ENCODE results near the gene RBPJ. TPM values are rescaled to one million over a fixed set of nuclear protein-coding genes. Genes with fewer than 3 reads are reported as not detected.

RBPJ gene
- total RNA-seq, 1 donor from 2014 or later, result 77.2 TPM

DNA sequence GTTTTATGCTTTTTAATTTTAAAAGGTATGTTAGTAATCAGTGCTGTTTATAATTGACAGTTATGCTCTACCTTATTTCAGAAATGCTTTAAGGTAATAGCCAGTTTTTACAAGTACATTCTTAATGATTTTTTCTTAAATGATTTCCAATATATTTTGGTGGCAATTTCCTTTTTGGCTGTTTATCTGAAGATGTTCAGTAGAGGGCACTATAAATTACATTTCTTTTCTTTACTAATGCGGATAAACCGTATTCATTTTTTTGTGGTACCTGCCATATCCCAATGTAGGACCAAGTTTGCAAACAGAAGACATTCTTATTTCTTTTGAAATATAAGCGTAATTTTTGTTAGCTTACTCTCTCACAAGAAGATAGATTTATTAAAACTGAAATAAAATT, 104.0 kb downstream of the RBPJ start:
- H3K9ac ChIP-seq (ENCODE audit: low read depth in 1 of 3, low read length in 3 of 3), result no peak overlapping the region
- no peaks in the 10 kb centered on the region for H3K9me3 ChIP-seq (ENCODE audit: control insufficient read depth in 3 of 3, low read length in 3 of 3)
- H3K4me1 ChIP-seq (ENCODE audit: control insufficient read depth in 3 of 3, insufficient read depth in 3 of 3, low read length in 3 of 3), result peaks cover 7 to 14% (median 7%) of the 10 kb centered on the region in 3 donors
- no peak overlapping the region for H3K27ac ChIP-seq (ENCODE audit: low read depth, low read length)
- H3K36me3 ChIP-seq (ENCODE audit: control insufficient read depth in 3 of 3, insufficient read depth in 3 of 3, low read length in 3 of 3), result peaks cover 4 to 14% (median 6%) of the 10 kb centered on the region in 3 donors
- H3K4me3 ChIP-seq (ENCODE audit: low read length in 3 of 3), result no peak overlapping the region
- no peaks in the 10 kb centered on the region for H3K27me3 ChIP-seq (ENCODE audit: control insufficient read depth in 3 of 3, insufficient read depth in 3 of 3, low read length in 3 of 3)

DNA sequence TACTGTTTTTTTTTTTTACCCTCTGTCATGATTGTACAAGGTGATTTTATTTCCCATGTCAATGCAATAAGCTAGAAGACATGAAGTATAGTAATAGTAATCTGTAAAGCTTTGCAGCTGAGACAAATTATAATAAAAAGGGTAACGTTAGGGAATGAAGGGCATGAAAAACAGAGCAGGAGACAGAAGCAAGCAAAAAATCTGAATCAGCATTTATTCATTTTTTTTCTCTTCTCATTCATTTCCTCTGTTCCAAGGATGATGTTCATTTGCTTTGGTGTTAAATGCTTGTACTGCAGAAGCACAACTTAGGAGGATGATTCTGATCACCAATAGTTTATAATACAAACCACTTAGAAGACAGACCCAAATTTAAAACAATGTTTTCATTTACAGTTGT, 105.1 kb downstream of the RBPJ start:
- H3K36me3 ChIP-seq (ENCODE audit: control insufficient read depth in 3 of 3, insufficient read depth in 3 of 3, low read length in 3 of 3), result peaks cover 9 to 21% (median 15%) of the 10 kb centered on the region in 3 donors
- no peak overlapping the region for H3K4me3 ChIP-seq (ENCODE audit: low read length in 3 of 3)
- H3K4me1 ChIP-seq (ENCODE audit: control insufficient read depth in 3 of 3, insufficient read depth in 3 of 3, low read length in 3 of 3), result peaks cover 4 to 8% (median 4%) of the 10 kb centered on the region in 3 donors

DNA sequence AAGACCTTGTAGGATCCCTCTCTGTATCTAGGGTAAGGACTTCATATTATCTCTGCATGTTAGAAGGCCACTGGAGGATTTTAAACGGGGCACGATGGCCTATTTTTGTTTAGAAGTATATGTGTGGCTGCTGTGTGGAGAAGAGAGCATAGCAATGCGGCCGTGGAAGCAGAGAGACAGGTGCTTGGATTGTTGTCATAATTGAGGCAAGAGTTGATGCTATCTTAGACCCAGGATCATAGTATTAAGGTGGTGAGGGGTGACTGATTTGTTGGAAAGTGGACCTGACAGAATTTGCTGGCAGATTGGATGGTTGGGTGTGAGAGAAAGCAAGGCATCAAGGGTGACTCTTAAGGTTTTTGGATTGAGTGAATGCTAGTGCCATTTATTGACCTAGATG, 106.1 kb downstream of the RBPJ start:
- no peak overlapping the region for H3K27ac ChIP-seq (ENCODE audit: low read depth, low read length)
- H3K27me3 ChIP-seq (ENCODE audit: control insufficient read depth in 3 of 3, insufficient read depth in 3 of 3, low read length in 3 of 3), result no peaks in the 10 kb centered on the region
- no peaks in the 10 kb centered on the region for H3K9me3 ChIP-seq (ENCODE audit: control insufficient read depth in 3 of 3, low read length in 3 of 3)
- H3K9ac ChIP-seq (ENCODE audit: low read depth in 1 of 3, low read length in 3 of 3), result no peak overlapping the region
- H3K36me3 ChIP-seq (ENCODE audit: control insufficient read depth in 3 of 3, insufficient read depth in 3 of 3, low read length in 3 of 3), result peaks cover 9 to 21% (median 15%) of the 10 kb centered on the region in 3 donors
- no peak overlapping the region for H3K4me3 ChIP-seq (ENCODE audit: low read length in 3 of 3)
- H3K4me1 ChIP-seq (ENCODE audit: control insufficient read depth in 3 of 3, insufficient read depth in 3 of 3, low read length in 3 of 3), result peaks cover 2 to 7% (median 4%) of the 10 kb centered on the region in 3 donors

More for the DNA sequence above, 105.1 kb downstream of the RBPJ start:
- no peaks in the 10 kb centered on the region for H3K9me3 ChIP-seq (ENCODE audit: control insufficient read depth in 3 of 3, low read length in 3 of 3)
- no peak overlapping the region for H3K27ac ChIP-seq (ENCODE audit: low read depth, low read length)
- H3K9ac ChIP-seq (ENCODE audit: low read depth in 1 of 3, low read length in 3 of 3), result no peak overlapping the region
- H3K27me3 ChIP-seq (ENCODE audit: control insufficient read depth in 3 of 3, insufficient read depth in 3 of 3, low read length in 3 of 3), result no peaks in the 10 kb centered on the region

DNA sequence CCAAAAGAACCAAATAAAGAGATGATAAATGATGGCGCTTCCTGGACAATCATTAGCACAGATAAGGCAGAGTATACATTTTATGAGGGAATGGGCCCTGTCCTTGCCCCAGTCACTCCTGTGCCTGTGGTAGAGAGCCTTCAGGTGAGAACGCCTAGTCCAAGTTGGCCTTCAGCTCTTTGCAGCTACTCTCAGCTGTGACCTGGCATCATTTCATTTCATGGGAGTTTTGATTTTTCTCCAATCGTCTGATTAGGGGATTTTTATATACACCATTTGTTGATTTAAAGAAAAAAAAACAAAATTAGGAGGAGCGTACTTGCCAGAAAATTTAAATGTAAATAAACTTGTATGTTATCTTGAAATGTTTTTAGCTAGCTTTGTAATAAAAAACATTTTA, 109.1 kb downstream of the RBPJ start:
- H3K27ac ChIP-seq (ENCODE audit: low read depth, low read length), result no peak overlapping the region
- peaks cover 2 to 7% (median 5%) of the 10 kb centered on the region in 3 donors for H3K4me1 ChIP-seq (ENCODE audit: control insufficient read depth in 3 of 3, insufficient read depth in 3 of 3, low read length in 3 of 3)
- H3K9me3 ChIP-seq (ENCODE audit: control insufficient read depth in 3 of 3, low read length in 3 of 3), result no peaks in the 10 kb centered on the region
- no peak overlapping the region for H3K9ac ChIP-seq (ENCODE audit: low read depth in 1 of 3, low read length in 3 of 3)
- H3K27me3 ChIP-seq (ENCODE audit: control insufficient read depth in 3 of 3, insufficient read depth in 3 of 3, low read length in 3 of 3), result no peaks in the 10 kb centered on the region
- no peak overlapping the region for H3K4me3 ChIP-seq (ENCODE audit: low read length in 3 of 3)
- peaks cover 9 to 16% (median 15%) of the 10 kb centered on the region in 3 donors for H3K36me3 ChIP-seq (ENCODE audit: control insufficient read depth in 3 of 3, insufficient read depth in 3 of 3, low read length in 3 of 3)

DNA sequence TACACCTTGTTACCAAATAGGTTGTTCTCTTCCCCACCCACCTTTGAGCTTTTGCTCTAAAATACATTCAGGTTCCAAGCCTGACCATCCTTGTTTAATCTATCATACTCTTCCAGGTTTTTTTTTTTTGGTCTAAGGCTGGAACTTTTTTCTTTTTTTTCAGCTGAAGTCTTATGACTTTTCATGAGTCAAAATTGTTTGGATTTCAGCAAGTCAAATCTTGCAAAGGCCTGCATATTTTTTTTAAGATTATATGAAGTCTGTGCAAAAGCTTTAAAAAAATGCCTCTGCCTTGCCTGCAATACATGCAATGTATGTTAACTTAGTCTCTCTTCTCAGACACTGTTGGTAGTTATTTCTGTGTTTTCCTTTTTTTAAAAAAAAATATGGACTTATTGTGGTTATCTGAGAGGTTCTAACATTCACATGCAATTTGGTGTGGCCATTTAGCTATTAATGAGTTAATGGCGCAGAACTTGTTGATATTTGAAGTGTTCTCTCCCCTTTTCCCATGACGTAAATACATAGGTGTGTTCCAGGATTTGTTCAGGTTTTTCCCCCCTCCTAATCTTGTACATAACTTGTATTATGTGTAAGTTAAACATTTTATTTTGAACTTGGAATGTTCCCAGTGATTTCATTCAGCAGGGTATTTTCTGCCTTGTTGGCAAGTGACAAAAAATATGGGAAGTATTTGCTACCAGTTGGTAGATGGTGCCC, 110.8 kb downstream of the RBPJ start:
- H3K4me1 ChIP-seq (ENCODE audit: control insufficient read depth in 3 of 3, insufficient read depth in 3 of 3, low read length in 3 of 3), result peaks cover 2 to 6% (median 4%) of the 10 kb centered on the region in 3 donors
- H3K27me3 ChIP-seq (ENCODE audit: control insufficient read depth in 3 of 3, insufficient read depth in 3 of 3, low read length in 3 of 3), result no peaks in the 10 kb centered on the region
- no peaks in the 10 kb centered on the region for H3K9me3 ChIP-seq (ENCODE audit: control insufficient read depth in 3 of 3, low read length in 3 of 3)
- no peak overlapping the region for H3K4me3 ChIP-seq (ENCODE audit: low read length in 3 of 3)
- H3K36me3 ChIP-seq (ENCODE audit: control insufficient read depth in 3 of 3, insufficient read depth in 3 of 3, low read length in 3 of 3), result peaks cover 9 to 15% (median 11%) of the 10 kb centered on the region in 3 donors
- H3K27ac ChIP-seq (ENCODE audit: low read depth, low read length), result no peak overlapping the region
- H3K9ac ChIP-seq (ENCODE audit: low read depth in 1 of 3, low read length in 3 of 3), result no peak overlapping the region

DNA sequence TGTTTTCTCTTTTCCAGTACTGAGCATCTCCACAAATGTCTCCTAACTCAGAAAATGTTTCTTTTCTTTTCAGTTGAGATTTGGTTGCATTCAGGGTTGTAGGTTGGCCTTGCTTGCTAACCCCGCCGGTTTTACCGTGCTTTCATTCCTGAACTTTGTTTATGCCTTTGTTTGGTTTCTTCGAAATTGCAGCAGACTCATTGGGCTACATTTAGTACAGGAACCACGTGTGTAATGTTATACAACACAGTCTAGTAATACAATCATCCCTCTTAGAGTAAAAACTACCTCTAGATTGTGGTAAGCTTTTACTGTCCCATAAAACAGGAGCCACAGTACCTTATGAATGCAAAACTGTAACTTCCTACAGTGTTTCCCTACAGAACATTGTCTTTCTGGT, 111.6 kb downstream of the RBPJ start:
- no peaks in the 10 kb centered on the region for H3K27me3 ChIP-seq (ENCODE audit: control insufficient read depth in 3 of 3, insufficient read depth in 3 of 3, low read length in 3 of 3)
- no peak overlapping the region for H3K27ac ChIP-seq (ENCODE audit: low read depth, low read length)
- H3K36me3 ChIP-seq (ENCODE audit: control insufficient read depth in 3 of 3, insufficient read depth in 3 of 3, low read length in 3 of 3), result peaks cover 9 to 15% (median 11%) of the 10 kb centered on the region in 3 donors
- H3K9me3 ChIP-seq (ENCODE audit: control insufficient read depth in 3 of 3, low read length in 3 of 3), result no peaks in the 10 kb centered on the region
- peaks cover 0 to 2% (median 0%) of the 10 kb centered on the region in 3 donors for H3K4me1 ChIP-seq (ENCODE audit: control insufficient read depth in 3 of 3, insufficient read depth in 3 of 3, low read length in 3 of 3)
- no peak overlapping the region for H3K9ac ChIP-seq (ENCODE audit: low read depth in 1 of 3, low read length in 3 of 3)
- H3K4me3 ChIP-seq (ENCODE audit: low read length in 3 of 3), result no peak overlapping the region

DNA sequence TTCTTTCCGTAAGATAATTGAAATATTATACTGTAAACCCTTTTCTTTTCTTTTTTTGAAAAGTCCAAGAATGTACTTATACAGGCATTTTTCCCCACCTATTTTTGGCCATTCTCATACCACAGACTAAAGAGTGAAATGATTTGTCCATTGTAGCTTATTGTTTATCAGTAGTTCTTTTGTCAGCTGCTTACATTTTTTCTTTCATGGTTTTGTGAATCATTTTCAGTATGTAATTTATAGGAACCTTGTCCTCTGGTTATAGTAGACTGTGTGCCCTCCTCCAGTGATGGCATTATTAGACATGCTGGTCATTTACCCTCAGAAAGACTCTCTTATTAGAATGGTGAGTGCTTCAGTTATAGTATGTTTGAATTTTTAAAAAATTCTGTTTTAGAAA, 112.7 kb downstream of the RBPJ start:
- H3K4me3 ChIP-seq (ENCODE audit: low read length in 3 of 3), result no peak overlapping the region
- no peaks in the 10 kb centered on the region for H3K9me3 ChIP-seq (ENCODE audit: control insufficient read depth in 3 of 3, low read length in 3 of 3)
- H3K27ac ChIP-seq (ENCODE audit: low read depth, low read length), result no peak overlapping the region
- H3K4me1 ChIP-seq (ENCODE audit: control insufficient read depth in 3 of 3, insufficient read depth in 3 of 3, low read length in 3 of 3), result peaks cover 0 to 2% (median 0%) of the 10 kb centered on the region in 3 donors
- no peaks in the 10 kb centered on the region for H3K27me3 ChIP-seq (ENCODE audit: control insufficient read depth in 3 of 3, insufficient read depth in 3 of 3, low read length in 3 of 3)
- no peak overlapping the region for H3K9ac ChIP-seq (ENCODE audit: low read depth in 1 of 3, low read length in 3 of 3)
- peaks cover 9 to 15% (median 11%) of the 10 kb centered on the region in 3 donors for H3K36me3 ChIP-seq (ENCODE audit: control insufficient read depth in 3 of 3, insufficient read depth in 3 of 3, low read length in 3 of 3)

DNA sequence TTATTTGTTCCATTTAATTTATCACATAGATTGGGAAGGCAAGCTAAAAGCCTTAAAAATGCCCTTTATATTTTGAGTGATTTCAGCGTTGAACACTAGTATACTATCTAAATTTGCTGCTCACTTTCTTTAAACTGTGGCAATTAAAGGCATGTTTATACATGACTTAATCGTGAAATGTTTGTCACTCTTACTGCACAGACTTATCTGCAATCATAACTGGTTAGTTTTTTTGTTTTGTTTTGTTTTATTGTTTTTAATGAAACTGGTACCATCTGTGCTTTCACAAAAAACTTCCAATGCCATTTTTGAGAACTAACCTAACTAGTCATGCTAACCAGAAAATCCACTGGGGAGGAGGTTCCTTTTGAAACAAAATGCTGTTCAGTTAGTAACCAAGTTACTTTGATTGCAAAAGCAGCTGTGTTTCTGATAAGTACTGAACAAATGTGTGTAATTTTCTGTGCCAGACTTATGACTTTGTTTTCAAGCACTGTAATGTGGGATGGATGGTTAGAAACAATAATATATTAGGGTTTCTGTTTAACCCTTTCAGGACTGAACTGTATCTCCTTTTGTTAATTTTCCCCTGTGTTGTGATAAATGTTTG, 113.3 kb downstream of the RBPJ start:
- Histone ChIP-seq H3K9ac (ENCODE audit: low read depth in 1 of 3, low read length in 3 of 3) (no peak overlapping the region), H3K36me3 (ENCODE audit: control insufficient read depth in 3 of 3, insufficient read depth in 3 of 3, low read length in 3 of 3) (peaks cover 9 to 12% (median 11%) of the 10 kb centered on the region in 3 donors), H3K4me1 (ENCODE audit: control insufficient read depth in 3 of 3, insufficient read depth in 3 of 3, low read length in 3 of 3) (peaks cover 0 to 2% (median 0%) of the 10 kb centered on the region in 3 donors), H3K4me3 (ENCODE audit: low read length in 3 of 3) (no peak overlapping the region), H3K9me3 (ENCODE audit: control insufficient read depth in 3 of 3, low read length in 3 of 3) (no peaks in the 10 kb centered on the region), H3K27me3 (ENCODE audit: control insufficient read depth in 3 of 3, insufficient read depth in 3 of 3, low read length in 3 of 3) (no peaks in the 10 kb centered on the region), H3K27ac (ENCODE audit: low read depth, low read length) (no peak overlapping the region)

DNA sequence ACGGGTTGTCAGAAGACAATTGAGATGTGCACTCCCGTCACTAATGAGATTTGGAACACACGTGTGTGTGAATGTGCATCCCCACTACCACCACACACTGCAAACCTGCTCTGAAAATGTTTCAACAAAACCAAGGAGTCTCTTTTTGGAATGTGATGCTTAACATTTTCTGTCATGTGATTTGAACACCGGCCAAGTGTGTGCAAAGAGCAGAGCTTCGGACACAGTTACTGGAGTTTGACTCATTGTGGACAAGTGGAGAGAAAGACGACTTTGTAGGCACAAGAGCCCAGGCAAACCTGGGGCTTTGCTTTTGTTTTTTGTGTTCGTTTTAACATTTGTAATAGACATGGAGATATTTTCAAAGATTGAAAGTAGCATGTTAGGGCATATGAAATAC, 120.3 kb downstream of the RBPJ start:
- H3K9me3 ChIP-seq (ENCODE audit: control insufficient read depth in 3 of 3, low read length in 3 of 3), result no peaks in the 10 kb centered on the region
- H3K9ac ChIP-seq (ENCODE audit: low read depth in 1 of 3, low read length in 3 of 3), result no peak overlapping the region
- H3K27me3 ChIP-seq (ENCODE audit: control insufficient read depth in 3 of 3, insufficient read depth in 3 of 3, low read length in 3 of 3), result no peaks in the 10 kb centered on the region
- no peaks in the 10 kb centered on the region for H3K4me1 ChIP-seq (ENCODE audit: control insufficient read depth in 3 of 3, insufficient read depth in 3 of 3, low read length in 3 of 3)
- no peak overlapping the region for H3K27ac ChIP-seq (ENCODE audit: low read depth, low read length)
- no peaks in the 10 kb centered on the region for H3K36me3 ChIP-seq (ENCODE audit: control insufficient read depth in 3 of 3, insufficient read depth in 3 of 3, low read length in 3 of 3)
- no peak overlapping the region for H3K4me3 ChIP-seq (ENCODE audit: low read length in 3 of 3)

DNA sequence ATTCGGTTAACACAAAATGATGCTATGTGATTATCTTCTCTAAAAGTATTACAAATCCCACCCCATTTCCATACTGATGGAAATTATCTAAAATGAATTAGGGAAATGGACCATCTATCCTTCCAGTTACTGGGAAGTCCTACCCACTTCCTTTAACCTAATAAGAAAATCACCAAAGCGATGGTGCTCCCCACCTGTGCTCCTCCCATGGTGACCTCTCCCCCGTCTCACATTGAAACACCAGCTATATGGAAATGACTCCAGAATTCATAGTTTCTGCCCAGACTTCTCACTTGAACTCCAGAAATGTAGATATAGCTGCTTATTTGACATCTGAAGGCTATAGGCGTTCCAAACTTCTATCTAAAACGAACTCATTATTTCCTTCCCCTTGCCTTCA, 121.0 kb downstream of the RBPJ start:
- H3K4me3 ChIP-seq (ENCODE audit: low read length in 3 of 3), result no peak overlapping the region
- no peaks in the 10 kb centered on the region for H3K36me3 ChIP-seq (ENCODE audit: control insufficient read depth in 3 of 3, insufficient read depth in 3 of 3, low read length in 3 of 3)
- no peaks in the 10 kb centered on the region for H3K4me1 ChIP-seq (ENCODE audit: control insufficient read depth in 3 of 3, insufficient read depth in 3 of 3, low read length in 3 of 3)
- H3K27me3 ChIP-seq (ENCODE audit: control insufficient read depth in 3 of 3, insufficient read depth in 3 of 3, low read length in 3 of 3), result no peaks in the 10 kb centered on the region
- H3K9ac ChIP-seq (ENCODE audit: low read depth in 1 of 3, low read length in 3 of 3), result no peak overlapping the region
- H3K9me3 ChIP-seq (ENCODE audit: control insufficient read depth in 3 of 3, low read length in 3 of 3), result no peaks in the 10 kb centered on the region
- H3K27ac ChIP-seq (ENCODE audit: low read depth, low read length), result no peak overlapping the region
